22Rv1 (cell line): ENCODE results near the gene ZNF394.

Experiments used
- H3K27ac ChIP-seq: fragments of 450-650 bp; 2 replicates; pipeline ENCODE4 v1.5.1; 2017
- CTCF ChIP-seq: fragments of 450-650 bp; IDR thresholded peaks from 2 replicates; pipeline ENCODE4 v1.5.1; 2017; ENCODE audit warnings: mild to moderate bottlenecking
- ZFX ChIP-seq: fragments of 450-650 bp; IDR thresholded peaks from 2 replicates; pipeline ENCODE4 v1.6.1; 2017; ENCODE audit warnings: antibody characterized with exemption, borderline replicate concordance

The ZNF394 gene

GRCh38 chr7:99489235-99489634 is 10.8 kb downstream of the ZNF394 start:
- TF ChIP-seq CTCF (no peak), ZFX (no peak)

DNA sequence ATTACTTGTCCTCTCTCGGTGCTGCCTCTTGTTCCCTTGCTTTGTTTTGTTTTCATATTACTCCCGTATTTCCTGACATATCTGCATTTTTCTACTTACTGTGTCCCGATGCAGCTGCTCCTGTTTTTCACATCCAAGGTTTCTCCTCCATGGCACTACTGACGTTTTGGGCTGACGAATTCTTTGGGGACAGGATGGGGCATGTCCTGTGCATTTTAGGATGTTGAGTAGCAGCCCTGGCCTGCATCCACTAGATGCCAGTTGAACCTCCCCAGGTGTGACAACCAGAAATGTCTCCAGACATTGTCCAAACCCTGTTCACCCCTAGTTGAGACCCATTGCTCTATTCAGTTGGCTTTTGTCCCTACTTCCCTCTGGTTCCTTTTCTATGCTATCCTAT is 15.0 kb downstream of the ZNF394 start:
- TF ChIP-seq CTCF (no peak), ZFX (no peak)
- H3K27ac ChIP-seq = peak overlapping the region; percentile 39

More at GRCh38 chr7:99489235-99489634, 10.8 kb downstream of the ZNF394 start:
- peak overlapping the region; percentile 31 for H3K27ac ChIP-seq

- TF ChIP-seq ZFX (no peak), CTCF (no peak)
- peak overlapping the region; percentile 42 for H3K27ac ChIP-seq
Observed at GRCh38 chr7:99478464-99479440, 21.3 kb downstream of the ZNF394 start.

- peak overlapping the region; percentile 98 for H3K27ac ChIP-seq
- TF ChIP-seq ZFX (no peak), CTCF (no peak)
Observed at GRCh38 chr7:99476107-99476506, 24.0 kb downstream of the ZNF394 start.

GRCh38 chr7:99473315-99473596 is 26.8 kb downstream of the ZNF394 start:
- H3K27ac ChIP-seq = peak overlapping the region; percentile 98
- TF ChIP-seq ZFX (no peak), CTCF (no peak)

GRCh38 chr7:99472561-99473314 is 27.3 kb downstream of the ZNF394 start, which contains the start of gene ZNF789:
TSS of gene ZNF789 (plus strand) at chr7:99472890. CDS start at chr7:99476457, 3,567 bp downstream.
- no peak for TF ChIP-seq CTCF
- no peak for TF ChIP-seq ZFX
- H3K27ac ChIP-seq = peak within 1 kb of the TSS; percentile 98
